ENCODE data around the gene RARG.

The RARG gene

DNA sequence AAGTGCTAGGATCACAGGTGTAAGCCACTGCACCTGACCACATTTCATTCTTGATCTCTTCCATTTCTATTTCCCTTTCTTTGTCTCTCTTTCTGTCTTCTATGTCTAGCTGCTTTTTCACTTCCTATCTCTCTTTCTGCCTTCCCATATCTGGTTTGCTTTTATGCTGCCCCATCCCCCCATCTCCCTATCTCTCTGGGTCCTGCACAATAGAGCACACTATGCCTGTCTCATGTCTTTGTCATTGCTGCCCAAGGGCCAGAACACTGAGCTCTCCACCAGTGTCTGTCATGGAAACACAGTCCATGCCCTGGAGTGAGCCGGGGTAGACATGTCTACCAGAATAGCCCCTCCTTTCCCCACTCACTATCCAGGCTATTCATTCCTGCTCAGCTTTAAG lies 12.3 kb upstream of the RARG start:
- DNase-seq, result no peak

DNA sequence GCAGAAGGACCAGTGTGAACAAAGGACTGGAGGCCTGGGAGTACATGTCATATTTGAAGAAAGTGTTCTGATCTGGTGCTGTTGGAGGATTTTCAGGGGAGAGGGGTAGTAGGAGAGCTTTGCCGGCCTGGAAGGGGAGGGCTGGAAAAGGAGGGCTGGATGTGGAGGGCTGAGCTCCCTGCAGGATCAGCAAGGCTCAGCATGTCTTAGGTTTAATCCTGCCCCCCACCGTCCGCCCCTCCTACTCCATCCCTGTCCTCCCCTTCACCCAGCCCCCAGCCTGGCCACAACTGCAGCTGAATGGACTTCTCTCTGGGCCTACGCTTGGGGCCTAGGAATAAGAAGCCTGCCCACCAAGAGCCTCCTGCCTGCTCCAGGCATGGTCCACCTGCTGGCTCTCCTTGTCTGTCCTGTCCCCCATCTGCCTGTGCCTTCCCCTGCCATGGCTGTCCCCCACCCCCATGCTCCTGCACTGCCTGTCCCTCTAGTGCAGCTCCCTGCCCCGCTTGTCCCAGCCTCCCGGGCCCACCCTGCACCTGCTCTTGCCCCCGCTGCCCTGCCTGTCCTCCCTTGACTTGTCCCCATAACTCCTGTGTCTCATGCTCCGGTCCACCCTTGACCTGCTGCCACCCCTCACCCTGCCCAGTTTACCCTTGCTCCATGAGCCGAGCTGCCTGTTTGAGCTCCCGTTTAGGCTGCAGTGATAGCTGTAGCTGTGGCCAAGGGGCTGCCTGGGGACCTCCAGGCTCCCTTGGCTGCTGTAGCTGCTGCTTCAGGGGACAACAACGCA lies 9.8 kb upstream of the RARG start:
- DNase-seq, result no peak

DNA sequence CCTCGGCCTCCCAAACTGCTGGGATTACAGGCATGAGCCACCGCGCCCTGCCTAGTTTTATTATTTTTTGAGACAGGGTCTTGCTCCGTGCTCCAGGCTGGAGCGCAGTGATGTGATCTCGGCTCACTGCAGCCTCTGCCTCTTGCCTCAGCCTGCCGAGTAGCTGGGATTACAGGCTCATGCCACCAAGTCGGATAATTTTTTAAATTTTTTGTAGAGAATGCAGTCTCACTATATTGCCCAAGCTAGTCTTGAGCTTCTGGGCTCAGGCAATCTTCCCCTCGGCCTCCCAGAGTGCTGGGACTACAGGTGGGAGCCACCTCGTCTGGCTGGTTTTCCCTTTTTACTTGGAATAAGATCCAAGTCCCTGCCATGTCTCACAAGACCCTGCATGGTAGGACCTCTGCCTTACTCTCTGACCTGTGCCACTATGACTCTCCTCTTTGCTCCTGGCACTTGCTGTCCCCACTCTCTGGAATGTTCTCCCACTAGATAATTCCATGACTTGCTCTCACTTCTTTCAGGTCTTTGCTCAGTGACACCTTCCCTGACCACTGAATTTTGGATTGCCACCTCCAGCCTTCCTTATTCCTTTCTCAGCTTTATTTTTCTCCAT lies 7.7 kb upstream of the RARG start:
- no peak for DNase-seq

DNA sequence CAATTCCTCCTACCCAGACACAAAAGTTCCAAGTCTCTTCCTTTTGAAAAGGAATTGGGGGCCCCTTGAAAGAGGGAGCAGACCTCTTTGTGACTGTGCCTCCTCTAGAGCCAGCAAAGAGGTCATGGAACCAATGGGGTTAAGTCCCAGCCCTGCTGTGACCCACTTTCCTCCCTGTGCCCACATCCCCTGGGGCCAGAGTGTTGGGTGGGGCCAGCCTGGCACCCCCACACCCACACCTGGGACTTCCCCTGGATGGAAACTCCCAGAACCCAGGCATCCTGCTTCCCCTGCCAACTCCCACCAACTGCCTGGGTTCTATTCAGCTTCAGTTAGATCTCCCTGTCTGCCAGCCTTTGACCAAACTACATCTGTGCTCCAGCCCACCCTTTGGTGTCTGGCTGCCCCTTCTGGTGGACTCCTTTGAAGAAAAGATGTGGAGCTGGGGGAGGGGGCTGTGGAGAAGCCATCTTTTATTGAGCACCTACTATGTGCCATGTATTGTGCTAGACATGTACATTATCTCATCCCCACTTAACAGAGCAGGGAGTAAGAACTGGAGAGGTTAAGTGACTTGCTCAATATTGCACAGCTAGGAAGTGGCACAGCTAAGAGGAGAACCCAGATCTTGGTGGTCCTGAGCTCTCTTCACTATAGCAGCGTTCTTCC lies 4.6 kb upstream of the RARG start:
- DNase-seq, result no peak

DNA sequence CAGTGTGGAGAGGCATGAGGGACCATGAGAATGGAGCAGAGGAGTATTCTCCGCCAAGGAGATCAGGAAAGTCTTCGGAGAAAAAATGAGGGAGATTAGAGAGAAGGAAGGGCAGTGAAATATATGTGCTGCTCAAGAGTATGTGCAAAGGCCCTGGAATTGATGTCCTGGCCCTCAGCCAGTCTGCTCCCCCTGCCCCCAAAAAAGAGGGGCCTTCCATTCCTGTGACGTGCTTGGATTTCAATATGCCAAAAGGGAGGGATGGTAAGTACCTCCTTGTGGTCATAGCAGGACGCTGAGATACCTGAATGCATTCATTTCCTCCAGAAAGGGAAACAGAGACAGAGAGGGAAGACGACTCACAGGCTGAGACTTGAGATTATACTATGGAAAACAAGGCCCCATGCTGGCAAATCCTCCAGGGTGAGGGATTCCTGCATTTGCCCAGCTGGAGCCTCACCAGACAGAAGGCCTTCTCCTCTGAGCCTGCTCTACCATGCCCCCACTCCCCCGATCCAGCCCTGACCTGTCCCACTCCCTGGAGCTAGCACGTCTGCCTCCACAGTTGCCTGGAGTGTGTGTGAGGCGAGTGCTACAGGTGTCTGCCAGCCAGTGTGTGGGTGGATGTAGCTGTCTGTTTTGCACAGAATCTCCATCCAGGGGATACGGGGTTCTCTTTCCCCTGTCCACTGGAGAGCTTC lies 3.9 kb upstream of the RARG start:
- no peak for DNase-seq

DNA sequence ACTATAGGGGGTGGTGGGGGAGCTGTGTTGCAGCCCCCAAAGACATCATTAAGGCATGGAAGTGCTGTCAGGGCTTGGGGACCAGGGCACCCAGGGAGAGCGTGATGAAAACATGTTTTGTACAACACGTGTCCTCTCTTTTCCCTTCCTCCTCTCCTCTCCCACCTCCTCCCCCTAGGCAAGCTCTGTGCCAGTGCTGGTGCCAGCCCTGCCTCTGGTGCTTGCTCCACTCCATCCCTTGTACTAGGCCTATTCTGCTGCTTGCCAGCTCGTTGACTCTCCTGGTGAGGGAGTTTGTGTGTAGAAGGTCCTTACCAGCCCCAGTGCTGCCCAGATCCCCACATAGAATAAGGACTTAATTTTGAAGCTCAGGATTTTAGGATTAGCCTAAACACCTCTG lies 3.2 kb upstream of the RARG start:
- DNase-seq, result no peak

DNA sequence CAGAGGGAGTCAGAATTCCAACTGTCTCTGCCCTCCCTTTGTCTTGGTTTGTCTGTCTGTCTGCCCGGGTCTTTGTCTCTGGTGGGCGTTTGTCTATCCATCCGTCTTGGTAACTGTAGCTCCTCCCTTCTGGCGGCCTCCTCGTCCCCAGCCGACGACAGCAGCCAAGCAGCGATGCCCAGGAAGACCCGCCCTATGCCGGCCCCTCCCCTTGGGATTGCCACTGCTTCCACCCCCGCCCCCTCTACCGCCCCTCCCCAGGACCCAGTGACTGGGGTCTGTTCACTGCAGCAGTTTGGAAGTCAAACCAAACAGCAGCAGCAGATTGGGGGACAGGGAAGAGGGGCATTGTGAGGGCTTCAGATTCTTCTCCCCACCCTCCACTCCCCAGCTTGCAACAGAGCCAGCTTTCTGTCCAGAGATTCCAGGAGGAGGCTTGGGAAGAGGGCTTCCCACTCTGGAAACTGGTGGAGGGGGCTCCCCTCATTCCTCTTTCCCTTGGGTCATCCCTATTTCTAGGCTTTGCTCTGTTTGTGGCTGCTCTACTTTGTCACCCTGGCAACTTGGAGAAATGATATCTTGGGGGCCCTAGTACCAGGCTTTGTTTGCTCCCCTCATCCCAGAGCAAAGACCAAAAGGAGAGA lies 2.4 kb upstream of the RARG start:
- peak in 1 of 2 experiments; percentile 4 for DNase-seq

DNA sequence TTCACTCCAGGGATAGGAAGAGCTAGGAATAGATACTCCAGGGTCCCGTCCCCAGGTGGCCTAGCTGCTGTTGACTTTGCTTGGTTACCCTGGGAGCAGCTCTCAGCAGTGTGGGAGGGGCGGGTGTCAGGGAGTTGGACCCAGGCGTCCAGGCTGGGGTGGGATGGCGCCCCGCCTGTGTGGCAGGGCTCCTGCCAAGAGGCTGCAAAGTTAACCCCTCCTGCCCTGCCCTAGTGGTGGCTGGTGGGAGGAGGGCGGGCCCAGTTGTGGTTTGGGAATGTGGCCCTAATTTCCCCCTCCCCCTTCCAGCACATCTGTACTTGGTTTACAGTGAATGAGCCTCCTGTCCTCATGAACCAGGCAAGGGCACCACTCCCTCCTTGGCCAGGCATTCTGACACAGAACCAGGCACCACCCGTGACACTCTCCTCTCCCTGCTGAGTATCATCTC lies 1.7 kb upstream of the RARG start:
- DNase-seq, result no peak

DNA sequence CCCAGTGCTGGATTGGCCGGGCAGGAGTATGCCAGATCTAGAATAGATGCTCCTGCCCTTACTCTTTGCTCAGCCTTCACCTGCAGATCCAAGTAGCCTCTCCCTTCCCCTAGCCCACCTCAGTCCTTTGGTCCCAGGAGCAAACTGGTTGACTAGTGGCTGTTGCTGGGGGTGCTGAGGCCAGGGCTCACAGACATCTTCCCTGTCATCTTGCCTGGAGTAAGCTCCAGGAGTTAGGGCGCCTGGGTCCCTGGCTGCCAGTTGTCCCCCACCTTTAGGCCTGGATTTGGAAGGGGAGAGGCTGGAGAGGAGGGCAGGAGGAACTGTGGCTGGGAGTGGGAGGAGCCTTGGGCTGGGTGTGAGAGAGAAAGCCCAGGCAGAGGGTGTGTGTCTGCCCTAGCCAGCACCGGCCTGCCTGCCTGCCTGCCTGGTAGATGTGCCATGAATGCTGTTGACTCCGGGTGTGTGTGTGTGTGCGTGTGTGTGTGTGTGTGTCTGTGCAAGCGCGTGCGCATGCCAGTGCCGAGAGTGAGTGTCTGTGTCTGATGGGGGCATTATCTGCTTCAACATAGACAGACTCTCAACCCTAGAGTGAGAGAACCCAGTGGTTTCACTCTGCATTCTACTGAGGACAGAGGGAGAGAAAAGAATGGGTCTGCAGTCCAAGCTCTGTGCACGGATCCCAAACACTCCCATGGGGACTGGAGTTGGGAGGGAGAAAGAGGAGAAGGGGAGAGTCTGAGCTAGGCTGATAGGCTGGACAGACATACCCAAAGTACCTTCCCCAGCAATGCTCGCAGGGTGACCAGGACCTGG lies 845 bp upstream of the RARG start:
- no peak for DNase-seq

DNA sequence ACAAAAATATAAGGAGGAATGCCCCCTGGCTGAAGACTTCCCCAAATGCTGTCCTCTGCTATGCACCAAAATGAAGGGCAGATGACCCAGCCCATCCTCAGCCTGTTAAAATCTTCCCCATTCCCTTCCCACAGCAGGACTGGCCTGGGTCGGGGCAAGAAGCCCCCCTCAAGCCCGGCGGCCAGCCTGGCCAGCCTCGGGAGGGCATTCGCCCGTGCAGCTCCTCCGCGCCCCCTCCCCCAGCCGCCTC lies 413 bp downstream of the RARG start:
- DNase-seq, result no peak

DNA sequence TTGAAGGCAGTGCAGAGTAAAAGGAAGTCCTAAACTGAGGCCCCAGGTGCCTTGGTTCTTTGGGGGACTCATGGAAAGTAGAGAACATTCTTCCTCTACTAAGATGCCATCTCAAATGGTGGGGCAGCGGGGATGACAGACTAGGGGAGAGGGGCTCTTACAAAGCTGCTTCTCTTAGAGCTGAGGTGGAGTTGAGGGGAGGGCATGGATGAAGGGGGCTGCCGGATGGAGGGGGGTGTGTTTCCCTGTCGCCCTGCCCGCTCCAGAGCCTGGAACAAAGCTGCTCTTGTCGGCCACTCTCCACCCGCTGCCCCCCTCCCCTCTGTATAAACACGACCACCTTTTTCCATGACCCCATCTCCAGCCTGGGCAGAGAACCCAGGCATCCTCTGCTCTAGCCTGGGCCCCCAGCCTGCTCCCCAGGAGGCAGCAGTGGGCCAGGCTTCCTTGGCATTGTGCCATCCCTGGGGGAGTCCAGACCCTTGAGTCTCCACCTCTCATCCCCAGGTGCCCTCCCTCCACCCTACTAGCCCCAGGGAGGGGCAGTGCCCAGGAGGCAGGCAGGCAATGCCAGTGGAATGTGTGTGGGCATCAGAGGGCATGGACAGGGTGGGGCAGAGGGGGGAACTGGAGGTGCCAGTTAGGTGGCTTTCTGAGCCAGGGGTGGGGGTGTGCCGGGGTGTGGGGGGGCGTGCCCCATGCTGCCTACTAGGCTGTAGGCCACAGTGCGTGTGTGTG lies 1.7 kb downstream of the RARG start:
- DNase-seq, result no peak

DNA sequence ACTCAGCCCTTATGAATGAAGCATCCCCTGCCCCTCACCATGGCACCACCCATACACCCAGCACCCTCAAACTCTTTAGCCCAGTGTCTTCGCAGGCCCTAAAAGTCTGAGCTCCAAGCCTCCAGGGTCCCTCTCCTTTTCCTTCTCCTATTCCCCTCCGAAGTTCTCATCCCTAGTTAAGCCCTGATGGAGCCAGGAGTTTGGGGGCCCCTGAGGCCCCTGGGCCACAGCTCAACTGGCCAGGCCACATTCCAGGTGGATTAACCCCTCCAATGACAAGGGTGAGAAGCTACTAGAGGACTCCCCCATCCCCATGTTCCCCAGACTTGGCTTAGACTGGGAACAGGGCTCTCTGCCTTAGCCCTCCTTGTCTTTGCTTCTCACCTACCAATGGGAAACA lies 2.6 kb downstream of the RARG start:
- DNase-seq, result no peak

DNA sequence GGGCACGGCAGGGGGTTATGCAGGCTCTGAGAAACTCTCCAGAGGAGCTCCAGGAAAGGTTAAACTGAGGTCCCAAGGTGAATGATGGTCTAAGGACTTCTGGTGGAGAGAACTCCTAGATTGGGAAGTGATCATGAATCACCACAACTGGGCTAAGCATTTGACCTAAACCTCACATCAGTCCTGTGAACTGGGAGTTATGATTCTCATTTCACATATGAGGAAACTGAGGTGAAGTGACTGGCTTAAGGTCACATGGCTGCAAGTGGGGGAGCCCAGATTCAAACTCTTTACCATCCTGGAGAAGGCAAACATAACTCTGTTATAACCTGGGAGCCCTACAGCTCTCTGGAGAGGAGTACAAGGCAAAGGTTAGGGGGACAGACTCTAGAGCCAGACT lies 4.2 kb downstream of the RARG start:
- no peak for DNase-seq

DNA sequence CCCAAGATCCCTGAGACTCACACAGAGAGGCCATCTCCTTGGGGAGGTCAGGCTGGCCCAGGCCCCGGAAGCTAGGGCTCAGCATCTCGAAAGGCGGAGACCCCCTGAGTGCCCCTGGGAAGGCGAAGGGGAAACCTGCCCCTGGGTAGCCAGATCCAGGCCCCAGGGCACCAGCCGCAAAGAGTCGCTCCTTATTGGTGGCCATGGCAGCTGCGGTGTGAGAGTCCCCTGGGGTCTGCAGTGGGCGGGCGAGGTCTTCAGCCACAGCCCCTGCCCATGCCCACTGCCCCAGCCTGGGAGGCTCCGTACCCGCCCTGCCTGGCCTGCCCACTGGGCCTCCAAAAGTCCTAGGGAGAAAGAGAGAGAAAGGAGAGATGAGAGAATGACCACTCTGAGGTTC lies 4.7 kb downstream of the RARG start:
- DNase-seq, result no peak

DNA sequence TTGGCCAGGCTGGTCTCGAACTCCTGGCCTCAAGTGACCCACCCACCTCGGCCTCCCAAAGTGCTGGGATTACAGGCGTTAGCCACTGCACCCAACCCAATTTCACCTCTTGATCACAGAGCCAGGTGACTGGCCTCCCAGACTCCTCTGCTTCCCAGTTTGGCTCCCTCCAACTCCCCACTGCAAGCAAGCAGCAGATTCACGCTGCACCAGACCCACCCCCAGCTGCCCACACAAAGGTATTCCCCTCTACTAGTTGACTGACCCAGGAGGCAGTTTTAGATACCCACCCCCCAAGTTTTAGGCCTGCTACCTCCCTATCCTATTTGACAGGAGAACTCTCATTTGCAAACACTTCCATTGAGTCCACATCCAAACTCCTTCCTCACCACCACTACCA lies 5.2 kb downstream of the RARG start:
- no peak for DNase-seq

DNA sequence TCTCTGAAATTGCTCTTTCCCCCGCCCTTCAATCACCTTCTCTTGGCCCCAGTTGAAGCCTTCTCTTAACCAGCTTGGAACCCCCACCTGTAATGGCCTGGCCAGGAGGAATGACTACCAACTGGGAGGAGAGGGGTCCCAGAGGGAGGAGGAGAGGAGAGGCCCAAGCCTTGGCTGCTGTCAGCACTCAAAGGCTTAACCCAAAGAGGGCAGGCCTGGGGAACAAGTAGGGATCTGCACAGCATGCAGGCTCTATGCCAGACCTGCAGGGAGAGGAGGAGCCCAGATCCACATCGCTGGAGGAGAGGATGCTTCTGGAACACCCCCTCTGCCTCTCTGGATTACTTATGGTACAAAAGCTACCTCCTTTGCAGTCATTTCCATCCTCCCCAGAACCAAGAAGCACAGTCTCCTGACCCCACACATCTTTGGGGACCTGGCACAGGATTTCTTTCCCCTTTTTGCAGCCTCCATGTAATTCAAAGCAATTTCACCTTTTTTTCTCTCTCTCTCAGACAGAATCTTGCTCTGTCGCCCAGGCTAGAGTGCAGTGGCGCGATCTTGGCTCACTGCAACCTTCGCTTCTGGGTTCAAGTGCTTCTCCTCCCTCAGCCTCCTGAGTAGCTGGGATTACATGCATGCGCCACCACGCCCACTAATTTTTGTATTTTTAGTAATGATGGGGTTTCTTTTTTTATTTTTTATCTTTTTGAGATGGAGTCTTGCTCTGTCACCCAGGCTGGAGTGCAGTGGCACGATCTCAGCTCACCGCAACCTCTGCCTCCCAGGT lies 6.2 kb downstream of the RARG start:
- DNase-seq, result no peak

DNA sequence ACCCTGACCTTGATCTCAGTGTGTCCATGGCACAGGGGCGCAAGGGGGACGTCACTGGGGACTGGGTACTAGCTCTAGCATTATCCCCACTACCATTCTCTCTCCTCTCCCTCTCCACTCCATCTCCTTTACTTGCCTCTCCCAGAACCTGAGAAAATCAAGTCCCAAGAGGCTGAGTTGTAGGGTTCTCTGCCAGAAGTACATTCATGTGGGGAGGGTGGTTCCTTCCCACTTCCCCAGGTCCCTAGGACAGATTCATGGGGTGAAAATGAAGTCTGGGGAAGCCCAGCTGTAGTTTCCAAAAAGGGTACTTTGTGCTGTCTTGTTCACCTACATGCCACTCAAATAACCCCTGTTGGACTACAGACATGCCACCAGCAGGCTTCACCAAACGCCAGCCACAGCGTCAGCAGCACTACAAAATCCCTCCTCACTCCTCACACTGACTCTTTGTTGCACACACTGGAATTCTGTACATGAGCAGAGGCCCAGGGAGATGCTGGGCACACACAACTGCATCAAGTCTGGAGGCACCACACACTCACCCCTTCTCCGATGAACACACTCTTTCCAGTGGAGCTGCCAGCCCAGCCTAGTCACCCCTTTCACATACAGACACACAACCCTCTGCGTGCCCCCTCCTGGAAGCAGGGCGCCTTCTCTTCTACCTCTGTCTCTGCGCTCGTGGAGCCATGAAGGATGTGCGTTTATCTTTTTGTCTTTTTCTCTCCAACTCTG lies 6.9 kb downstream of the RARG start:
- no peak for DNase-seq

DNA sequence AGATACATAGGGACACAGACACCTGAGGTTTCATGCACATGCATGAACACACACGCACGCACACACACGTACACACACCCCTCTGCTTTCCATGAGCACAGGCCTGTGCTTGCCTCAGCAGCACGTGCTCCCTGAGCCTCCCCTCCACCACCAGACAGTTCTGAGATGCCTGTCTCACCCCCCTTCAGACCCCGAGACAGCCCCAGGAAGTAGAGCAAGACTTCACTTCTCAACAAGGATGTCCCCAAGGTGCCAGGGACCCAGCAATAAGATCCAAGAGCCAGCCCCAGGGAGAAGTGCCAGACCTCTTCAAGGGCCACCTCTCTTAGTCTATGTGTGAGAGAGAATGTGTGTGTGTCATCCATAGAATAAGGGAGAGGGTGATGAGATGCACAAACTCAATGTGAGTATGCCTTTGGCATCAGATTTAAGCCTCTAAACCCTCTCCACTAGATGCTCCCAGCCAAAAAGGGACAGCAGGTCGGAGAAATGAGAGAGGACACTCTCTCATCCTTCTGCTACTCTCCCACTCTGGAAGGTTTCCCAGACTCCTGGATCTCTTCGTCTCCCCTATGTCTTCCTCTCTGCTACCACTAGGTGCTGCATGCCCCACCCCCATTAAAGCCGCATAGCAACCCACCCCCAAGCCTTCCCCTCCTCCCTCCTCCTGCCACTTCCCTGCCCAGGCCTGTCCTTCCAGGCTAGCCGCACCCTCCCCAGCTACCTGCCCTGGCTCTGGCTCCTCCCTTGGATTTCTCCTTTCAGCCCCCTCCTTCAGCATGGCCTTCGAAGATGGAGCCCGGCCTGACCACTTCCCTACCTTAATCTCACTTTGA lies 7.7 kb downstream of the RARG start:
- no peak for DNase-seq

DNA sequence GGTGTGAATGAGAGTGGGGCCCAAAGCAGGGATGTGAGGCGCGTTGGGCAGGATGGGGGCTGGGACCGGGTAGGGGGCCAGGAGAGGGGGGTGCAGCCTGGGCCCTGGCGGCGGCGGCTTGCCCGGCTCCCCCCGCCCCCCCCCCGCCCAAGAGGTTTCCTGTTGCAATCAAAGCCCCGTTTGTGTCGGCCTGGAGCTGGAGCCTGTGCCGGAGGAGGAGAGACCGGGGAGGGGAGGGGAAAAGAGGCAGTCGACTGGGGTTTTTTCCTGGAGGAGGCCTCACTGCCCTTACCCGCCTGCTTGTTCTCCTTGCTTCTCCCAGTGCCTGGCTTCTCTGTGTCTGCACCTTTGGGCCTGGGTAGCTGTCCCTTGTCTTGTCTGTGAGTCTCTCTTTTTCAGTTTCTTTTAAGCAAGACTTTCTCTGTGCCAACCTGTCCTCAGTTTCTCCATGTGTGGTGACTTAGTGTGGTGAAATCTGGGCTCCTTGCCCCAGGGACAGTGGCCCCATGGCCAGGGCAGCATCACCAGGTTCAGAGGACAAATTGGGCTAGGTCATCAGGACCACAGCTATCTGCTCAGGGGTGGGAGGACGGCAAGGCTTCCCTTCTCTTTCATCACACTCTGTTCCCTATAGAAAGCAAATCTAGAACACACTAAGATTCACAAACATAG lies 8.5 kb downstream of the RARG start:
- no peak for DNase-seq
